ENCODE measurements around the gene ACMSD.
"Not testable (repeated sequence)": the region's sequence is repeated elsewhere in the genome, so short reads cannot be mapped to it uniquely, and the experiment has no call there.

- TF ChIP-seq CTCF (IDR thresholded peaks at IDR 0.05; ENCODE audit: low read length); EZH2 (optimal IDR thresholded peaks at IDR 0.05; ENCODE audit: low read depth, low read length); EZH2phosphoT487 (IDR thresholded peaks at IDR 0.05; ENCODE audit: low read length): not testable (repeated sequence)
Measured at GRCh38 chr2:134847582-134847981, 9.2 kb downstream of the ACMSD start.
